HG03060 (cell line): Measurements from ENCODE around the gene CHCHD6.

Experiments used
- ATAC-seq: cut with Tn5 transposase; IDR thresholded peaks from one replicate; pipeline ENCODE4 v1.9.1; 2021; ENCODE audit warnings: low read depth, moderate number of reproducible peaks; ENCODE audit not compliant: unreplicated experiment

CHCHD6 gene

DNA sequence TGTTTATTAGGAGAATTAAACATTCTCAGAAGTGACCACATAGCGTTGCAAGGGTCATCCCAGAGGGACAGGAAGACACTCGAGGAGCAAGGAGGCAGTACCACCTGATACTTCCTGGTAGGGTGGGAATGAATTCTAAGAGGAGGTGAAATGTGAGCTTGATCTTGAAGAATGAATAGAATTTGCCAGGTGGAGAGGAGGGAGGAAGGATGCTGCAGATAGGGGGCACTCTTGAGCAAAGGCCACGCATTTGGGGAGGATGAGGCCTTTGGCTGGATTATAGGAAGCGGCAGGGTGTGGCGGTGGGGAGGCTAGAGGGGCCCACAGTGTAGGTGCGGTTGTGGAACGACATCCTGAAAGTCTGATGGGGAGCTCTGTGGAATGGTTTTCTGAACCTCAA lies 33.5 kb downstream of the CHCHD6 start:
- ATAC-seq, result no peak

DNA sequence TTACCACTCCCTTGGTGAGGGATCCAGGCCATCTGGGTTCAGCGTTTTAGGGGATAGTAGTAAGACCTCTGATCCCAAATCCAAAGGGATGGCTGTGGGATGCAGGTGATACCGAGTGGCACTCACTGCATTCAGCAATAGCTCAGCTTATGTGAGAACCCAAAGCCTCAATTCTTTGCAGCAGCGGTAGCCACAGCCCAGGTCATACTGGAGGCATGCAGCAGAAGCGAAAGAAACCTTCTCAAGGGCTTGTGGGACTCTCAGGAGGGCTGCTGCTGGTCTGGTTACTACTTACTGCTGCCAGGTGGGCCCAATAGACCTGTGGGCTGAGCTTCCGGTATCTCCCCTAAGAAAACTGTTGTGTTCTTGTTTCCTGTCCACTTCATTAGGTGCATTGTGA lies 38.0 kb downstream of the CHCHD6 start:
- no peak for ATAC-seq

DNA sequence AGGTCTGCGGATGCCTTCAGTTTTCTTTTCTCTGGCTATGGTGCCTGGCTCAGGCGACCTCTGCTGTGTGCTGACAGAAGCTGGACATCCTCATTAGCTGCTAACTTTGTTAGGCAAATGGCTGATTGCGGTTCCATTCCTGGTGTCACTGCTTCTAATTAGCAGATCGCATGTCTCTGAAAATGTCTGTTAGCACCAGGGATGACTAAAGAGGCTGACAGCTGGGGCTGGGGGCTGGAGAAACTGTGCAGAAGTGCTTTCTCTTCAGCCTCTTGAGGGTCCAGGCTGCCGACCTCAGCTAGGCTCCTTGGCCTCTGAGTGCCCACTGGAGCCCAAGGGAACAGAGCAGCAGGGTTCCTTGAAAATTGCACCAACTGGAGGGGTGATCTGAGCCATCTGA lies 39.3 kb downstream of the CHCHD6 start:
- no peak for ATAC-seq

DNA sequence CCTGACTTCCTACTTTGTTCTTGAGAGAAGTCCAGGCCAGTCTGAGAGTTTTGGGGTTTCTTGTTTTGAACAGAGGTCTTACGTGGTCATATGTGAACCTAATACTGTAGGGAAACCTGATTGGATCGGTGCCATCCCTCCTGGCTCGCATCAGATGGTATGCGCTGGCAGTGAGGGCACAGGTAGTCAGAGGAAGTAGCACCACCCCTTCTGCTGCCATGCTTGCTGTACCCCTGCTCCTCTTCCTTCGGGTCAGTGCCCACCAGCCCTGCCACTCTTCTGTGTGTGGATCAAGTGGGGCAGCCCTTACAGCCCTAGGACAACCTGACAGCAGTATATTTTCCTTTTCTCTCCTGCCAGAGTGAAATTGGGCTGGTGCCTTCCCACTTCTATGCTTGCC lies 39.7 kb downstream of the CHCHD6 start:
- no peak for ATAC-seq

DNA sequence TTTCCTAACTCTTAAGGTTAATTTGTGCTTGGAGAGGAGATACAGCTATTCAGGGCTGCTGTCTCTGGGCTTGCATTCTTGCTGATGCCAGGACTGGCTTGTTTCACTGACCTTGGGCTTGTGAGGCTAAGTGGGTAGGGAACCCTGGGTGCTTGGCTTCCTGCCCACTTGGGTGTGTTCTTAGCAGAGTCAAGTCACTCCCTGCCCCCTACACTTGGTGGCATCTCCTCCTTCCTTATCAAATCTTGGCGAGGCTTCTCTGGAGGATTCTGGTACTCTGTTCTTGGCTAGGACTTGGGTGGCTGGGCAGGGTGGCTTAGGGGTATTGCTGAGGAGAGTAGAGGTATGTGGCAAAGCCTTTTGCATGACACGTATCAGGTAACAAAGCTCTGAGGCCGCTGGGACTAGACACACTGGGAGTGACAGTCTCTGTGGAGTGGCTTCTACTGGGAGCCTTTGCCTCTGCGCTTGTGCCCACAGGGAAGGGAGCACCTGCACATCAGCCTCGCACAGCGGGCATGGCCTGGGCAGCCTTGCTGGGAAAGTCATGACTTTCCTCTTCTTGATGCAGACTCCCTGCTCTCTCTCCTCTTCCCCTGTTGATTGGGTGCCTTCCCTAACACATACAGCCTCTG lies 41.8 kb downstream of the CHCHD6 start:
- no peak for ATAC-seq

DNA sequence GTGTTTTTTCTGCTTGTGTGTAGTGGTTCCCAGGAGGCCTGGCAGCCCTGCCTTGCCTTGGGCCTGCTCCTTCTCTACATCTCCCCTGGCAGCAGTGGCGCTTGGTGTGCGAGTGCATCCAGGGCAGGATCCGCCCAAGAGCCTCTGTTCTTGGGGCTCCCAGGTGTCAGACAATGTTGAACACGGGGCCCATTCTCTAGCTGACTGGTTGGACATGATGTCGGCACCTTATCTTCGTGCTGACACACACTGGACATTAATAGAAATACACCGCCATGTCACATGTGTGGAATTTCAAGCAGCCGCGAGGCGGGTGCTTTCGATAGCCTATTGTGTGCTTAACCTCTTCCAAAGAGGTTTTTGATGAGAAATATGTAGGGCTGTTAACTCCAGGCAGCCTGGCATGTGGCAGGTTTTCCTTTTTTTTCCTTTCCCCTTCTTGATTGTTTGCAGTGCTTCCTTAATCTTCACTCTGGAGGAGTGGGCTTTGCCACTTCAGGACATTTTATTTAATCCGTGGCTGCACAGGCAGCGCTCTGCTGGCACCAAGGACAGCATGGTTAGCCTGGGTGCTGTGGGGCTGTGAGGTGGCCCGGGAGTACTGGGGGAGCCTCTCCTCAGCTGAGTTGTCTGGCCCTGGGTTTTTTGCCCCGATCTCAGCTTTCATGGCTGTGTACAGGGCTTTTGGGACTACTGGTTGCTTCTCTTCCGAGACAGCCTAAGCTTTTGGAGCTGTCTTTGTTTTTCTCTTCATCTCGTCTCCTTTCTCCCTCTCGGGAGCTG lies 42.5 kb downstream of the CHCHD6 start:
- ATAC-seq, result no peak

DNA sequence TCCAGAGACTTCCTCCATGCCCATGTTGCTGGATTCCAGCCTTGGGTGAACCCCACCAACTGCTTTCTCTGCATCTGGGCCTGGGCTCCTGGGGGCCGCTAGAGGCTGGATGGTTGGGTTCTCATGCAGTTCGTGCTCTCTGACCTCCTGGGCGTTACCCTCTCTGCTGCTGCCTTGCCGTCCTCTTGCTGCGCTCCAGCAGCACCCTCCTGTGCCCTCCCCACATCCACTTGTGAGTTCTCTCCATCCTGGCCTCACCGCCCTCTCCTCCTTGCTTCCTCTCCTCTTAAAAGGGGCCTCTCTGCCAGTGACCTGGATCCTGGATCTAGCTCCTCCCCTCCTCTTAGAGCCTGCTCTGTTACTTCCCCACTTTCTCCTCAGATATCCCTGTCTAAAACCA lies 43.7 kb downstream of the CHCHD6 start:
- ATAC-seq, result no peak

DNA sequence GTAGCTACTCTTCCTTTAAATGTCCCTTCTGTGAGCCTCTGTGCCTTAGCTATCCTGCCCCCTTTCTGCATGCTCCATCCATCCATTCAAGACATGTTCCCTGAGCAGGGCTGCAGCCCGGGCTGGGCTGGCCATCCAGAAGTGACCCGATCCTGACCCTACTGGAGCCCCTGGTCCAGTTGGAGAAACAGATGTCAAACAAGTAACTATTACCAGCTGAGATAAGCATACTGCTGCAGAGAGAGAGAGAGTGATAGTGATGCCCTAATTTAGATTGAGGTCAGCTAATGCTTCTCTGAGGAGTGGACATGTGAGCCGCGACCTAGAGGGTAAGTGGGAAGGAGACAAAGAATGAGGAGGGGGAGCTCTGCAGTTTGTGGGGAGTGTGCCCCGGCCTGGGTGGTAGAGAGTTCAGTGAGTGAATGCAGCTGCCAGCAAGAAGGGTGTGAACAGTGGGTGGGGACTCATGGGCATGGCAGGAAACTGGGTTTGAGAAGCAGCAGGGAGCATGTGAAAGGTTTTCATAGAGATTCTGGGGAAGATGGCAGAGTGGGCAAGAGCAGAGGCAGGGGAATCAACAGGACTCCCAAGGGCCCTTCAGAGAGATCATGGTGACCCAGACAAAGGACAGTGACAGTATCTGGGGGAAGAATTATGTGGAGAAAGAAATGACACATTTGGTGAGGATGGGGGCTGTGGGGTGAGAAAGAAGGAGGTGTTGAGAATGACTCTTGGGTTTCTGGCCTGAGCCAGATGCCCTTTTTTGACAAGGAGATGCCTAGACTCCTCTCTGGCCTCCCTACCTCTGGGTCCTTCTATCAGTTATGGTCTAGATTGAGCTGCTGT lies 44.9 kb downstream of the CHCHD6 start:
- no peak for ATAC-seq

DNA sequence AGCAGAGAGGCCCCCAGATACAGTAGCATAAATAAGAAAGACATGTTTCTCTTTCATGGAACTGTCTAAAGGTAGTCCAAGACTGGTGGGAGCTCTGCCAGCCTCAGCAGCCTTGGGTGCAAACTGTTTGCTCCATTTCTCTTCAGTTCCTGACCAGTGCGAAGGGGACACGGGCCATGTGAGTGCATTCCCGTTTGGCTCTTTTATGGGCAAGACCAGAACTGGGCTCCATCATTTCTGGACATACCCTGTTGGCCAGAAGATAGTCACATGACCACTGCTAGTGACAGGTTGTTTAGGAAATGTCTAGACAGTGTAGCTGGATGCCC lies 45.5 kb downstream of the CHCHD6 start:
- ATAC-seq, result no peak

DNA sequence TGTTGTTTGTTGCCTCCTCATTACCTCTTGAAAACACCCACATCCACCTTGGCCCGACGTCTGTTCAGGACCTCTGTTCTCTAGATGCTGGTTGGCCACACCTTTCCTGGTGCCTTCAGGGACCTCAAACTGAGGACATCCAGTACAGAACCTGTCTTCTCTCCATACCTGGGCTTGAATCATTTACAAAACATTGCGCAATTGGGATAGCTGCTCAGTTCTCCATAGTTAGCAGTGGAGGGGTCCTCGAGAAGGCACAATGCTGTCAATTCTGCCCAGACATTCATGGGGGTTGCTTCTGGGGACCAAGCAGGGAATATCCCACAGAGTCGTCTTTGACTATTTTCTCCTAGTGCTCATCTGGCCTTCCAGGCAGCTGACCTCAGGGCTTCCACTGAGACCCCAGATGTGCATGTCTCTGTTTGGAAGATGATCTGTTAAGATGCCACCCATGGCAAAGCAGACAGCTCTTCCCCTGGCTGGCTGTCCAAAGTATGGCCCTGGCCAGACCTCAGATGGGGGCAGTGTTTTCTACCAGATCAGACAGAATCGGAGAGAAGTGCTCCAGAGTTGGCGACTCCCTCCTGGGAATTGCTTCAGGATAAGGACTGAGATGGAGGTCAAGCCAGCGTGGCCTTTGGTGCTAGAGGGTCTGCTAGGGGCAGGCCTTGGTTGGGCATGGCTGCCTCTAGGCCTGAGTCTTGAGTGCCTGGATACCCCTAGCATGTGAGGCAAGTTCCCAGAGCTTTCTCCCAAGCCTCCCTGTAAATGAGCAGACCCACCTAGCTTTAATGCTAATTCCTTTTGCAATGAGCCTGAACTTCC lies 46.1 kb downstream of the CHCHD6 start:
- ATAC-seq, result no peak

DNA sequence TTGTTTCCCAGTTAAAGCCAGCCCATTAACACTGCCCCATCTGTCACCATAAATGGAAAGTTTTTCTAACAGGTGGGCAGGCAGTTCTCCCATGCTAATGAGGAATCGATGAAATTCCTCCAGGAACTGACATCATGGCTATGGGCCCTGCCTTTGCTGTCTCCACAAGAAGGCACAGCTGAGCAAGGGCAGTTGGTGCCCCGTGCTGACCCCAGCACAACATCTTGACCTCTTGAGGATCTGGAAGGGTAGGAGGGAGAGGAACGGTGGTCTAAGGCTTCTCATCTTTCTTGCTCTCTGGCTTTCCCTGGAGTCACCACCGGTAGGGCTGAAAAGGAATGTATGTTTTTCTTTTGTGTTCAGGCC lies 46.7 kb downstream of the CHCHD6 start:
- ATAC-seq, result no peak

DNA sequence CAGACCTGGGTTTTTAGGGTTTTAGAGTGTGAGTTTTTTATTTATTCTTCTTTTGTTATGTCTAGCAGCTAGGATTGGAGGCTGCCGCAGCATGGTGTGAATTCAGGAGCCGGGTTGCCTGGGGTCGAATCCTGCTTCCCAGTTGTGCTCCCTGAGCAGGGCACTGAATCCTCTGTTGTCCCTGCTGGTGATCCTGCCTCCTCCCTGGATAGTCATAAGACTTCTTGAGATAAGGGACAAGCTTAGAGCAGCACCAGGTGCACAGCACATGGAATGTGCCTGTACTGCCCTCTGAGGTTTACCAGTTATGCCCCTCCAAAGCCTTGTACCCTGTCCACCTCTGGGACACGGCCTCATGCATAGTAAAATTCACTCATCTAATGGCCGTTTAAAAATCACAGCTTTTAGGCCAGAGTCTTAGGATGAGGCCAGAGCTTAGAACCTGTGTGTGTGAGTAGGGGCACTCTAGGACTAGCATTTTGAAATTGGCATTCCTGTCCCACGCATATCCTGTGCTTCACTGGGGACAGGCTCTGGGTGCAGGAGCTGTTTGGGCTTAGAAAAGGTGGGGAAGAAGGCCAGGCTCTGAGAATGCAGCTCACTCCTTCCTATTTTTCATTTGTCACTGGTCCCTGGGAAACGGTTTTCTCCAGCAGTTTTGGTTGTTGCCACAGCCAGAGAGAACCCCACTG lies 47.7 kb downstream of the CHCHD6 start:
- ATAC-seq, result no peak

DNA sequence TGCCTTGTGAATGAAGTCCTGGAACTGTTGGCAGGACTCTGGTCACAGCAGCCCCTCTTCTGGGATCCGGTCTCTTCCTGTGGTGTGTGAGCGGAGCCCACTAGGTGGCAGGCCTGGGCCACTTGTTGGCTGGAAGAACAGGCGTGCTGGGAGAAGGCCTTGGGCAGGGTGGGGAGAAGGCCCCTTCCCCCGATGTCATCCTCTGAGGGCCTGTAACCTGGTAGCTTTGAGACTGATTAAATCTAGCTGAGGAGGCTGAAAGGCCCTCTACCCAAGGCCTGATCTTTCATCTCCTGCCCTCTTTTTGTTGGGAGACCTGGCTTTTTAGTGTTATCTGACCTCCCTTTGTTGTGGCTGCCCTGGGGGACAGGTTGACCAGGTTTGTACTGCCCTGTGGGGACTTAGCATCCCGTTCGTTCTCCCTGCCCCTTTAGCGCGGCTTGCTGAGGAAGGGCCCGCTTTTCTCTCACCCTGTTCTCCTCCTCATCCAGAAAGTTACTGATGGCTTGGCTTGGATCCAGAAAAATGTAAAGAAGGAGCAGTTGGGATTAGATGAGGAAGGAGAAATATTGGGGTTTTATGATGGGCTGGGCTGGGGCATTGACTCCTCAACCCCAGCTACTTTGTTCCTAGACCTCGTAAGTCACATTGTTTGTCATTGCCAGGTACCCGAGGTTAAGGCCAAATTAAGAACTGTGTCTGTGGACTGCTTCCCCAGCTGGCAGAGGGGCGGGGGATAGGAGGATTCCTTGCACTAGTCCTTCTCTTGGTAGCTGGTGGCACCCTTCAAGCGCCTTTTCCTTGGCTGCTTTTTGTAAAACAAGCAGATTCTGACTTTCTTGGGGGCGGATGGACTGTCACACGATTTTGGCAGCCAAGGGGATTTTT lies 48.5 kb downstream of the CHCHD6 start:
- ATAC-seq, result no peak

DNA sequence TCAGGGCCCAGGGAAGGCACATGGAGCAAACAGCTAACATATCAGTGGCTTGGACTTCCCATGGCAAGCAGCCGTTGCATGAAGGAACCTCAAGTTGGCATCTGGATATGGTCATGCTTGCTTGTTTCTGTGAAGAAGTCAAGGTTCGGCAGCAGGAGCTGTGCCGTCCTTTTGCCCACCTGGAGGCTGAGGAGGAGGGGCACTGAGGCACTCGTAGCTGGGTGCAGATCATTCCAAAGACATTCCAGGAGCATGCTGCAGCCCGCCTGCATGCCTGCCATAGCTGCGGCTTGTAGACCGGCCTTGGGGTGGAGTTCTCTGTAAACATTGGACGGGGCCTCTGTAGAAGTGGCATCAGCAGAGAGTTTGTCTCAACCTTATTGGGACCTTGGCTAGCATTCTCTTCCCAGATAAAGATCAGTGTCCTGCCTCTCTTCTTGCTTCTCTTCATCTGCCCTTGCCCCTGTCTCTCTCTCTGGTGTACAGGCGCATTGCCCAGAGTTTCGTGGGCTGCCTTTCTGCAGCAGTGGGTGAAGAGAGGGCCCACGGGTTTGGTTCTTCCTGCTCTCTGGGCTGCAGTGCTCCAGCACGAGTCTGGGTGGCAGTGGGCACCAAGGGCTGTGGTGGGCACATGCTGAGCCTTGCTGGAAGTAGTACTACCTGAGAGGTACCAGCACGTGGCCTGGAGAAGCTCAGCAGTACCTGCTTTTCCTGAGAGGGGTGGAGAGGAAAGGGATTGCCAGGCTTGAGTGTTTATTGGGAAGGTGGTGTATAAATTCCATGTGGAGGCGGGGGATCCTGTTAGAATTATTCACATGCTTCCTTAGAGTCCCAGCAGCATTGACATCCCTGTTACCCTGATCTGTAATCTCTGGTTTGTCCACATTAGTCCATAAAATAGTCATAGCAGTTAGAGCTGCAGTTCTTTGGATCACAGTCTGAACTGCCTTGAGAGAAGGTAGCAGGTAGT lies 49.4 kb downstream of the CHCHD6 start:
- no peak for ATAC-seq

DNA sequence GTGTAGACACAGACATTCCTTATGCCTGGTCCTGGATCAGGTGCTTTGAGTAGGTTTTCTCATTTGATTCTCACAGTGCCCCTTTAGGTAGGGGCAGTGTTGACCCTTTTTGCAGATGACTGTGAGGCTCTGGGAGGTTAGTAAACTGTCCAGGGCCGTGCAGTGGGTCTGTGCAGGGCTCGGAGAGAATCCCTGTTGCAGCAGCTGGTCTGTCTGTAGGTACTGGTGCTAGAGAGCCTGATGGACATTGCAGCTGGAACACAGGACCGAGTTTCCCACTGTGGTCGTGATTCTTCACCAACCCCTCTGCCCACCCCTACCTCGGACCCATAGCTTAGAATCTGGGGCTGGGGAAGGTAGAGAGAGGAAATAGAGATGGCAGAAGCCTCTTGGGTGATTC lies 51.8 kb downstream of the CHCHD6 start:
- ATAC-seq, result no peak

DNA sequence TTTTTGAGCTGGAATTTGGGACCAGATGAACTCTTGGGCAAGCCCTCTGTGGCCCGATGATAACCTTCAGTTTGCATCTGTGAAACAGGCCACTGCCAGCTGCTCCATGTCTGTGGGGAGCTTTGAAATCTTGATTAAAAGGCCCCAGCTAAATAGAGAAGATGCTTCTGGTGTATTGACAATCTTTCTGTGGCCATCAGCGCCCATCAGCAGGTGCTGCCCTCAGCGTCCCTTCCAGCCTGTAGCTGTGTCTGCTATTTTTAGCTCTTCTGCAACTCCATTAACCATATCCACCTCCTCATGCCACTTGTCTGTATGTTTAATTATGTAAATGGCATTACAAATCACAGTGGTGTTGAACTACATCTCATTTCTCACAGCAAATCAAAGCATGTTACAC lies 54.0 kb downstream of the CHCHD6 start:
- ATAC-seq, result no peak

DNA sequence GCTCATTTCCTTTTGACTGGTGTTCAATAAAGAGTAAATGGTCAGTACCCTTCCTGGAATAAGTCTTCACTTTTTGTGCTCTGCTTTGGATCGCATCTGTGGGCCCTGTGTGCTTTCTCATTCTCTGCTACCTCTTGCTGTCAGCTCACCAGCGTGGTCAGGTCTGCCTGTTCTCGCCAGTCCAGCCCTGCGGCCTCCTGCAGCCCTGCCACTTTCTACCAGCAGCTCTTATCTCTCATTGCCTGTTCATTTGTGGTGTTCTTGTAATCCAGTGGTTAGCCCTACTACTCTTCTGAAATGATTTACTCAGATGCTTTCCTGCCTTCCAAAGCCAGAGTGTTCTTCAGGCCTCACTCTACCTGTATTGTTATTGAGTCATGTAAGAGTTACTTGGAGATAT lies 54.8 kb downstream of the CHCHD6 start:
- ATAC-seq, result no peak

DNA sequence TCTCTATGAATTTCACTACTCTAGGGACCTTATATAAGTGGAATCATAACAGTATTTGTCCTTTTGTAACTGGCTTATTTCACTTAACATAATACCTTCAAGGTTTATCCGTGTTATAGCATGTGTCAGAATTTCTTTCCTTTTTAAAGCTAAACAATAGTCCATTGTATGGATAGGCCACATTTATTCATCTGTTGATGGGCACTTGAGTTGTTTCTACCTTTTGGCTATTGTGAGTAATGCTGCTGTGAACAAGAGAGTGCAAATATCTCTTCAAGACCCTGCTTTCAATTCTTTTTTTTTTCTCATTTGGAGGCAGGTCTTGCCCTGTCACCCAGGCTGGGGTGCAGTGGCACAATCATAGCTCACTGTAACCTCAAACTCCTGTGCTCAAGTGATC lies 56.5 kb downstream of the CHCHD6 start:
- ATAC-seq, result no peak
